H9 (cell line): ENCODE results near the gene PHF5A. TPM values are rescaled to one million over a fixed set of nuclear protein-coding genes. Genes with fewer than 3 reads are reported as not detected.

ENCODE experiments used
- DNase-seq: peaks from one replicate; pipeline ENCODE4 v3.0.0-alpha.2; 2017
- H2AFZ ChIP-seq: one replicate; pipeline ENCODE4 v1.6.1; 2013; ENCODE audit warnings: mild to moderate bottlenecking, low read length, control low read depth, moderate library complexity
- H2AK5ac ChIP-seq: 2 replicates; pipeline ENCODE4 v1.6.1; 2013; ENCODE audit warnings: low read length, control low read depth, mixed read lengths; ENCODE audit not compliant: insufficient read length
- H2BK120ac ChIP-seq: one replicate; pipeline ENCODE4 v1.6.1; 2013; ENCODE audit warnings: low read depth, mild to moderate bottlenecking, low read length, control low read depth, inconsistent platforms; ENCODE audit not compliant: poor library complexity, severe bottlenecking
- H2BK12ac ChIP-seq: 2 replicates; pipeline ENCODE4 v1.6.1; 2013; ENCODE audit warnings: low read length, control low read depth, mixed read lengths, low read depth; ENCODE audit not compliant: insufficient read length
- H2BK15ac ChIP-seq: 2 replicates; pipeline ENCODE4 v1.6.1; 2013; ENCODE audit warnings: low read depth, low read length, control low read depth
- H2BK20ac ChIP-seq: one replicate; pipeline ENCODE4 v1.6.1; 2013; ENCODE audit warnings: low read depth, mild to moderate bottlenecking, low read length, control low read depth, inconsistent platforms; ENCODE audit not compliant: poor library complexity, severe bottlenecking
- H2BK5ac ChIP-seq: 2 replicates; pipeline ENCODE4 v1.6.1; 2013; ENCODE audit warnings: low read length, control low read depth, mixed read lengths; ENCODE audit not compliant: insufficient read length
- H3K14ac ChIP-seq: 2 replicates; pipeline ENCODE4 v1.6.1; 2013; ENCODE audit warnings: low read length, control low read depth; ENCODE audit not compliant: insufficient read depth
- H3K18ac ChIP-seq: 2 replicates; pipeline ENCODE4 v1.6.1; 2013; ENCODE audit warnings: low read depth, mild to moderate bottlenecking, mixed read lengths, low read length, control low read depth; ENCODE audit not compliant: insufficient read length
- H3K23ac ChIP-seq: 2 replicates; pipeline ENCODE4 v1.6.1; 2013; ENCODE audit warnings: low read length, control low read depth, mixed read lengths, low read depth; ENCODE audit not compliant: insufficient read length
- H3K23me2 ChIP-seq: 2 replicates; pipeline ENCODE4 v1.6.1; 2013; ENCODE audit warnings: low read depth, mild to moderate bottlenecking, mixed read lengths, low read length, control low read depth; ENCODE audit not compliant: insufficient read length, poor library complexity, severe bottlenecking
- H3K27ac ChIP-seq: 2 replicates; pipeline ENCODE4 v1.5.1; 2013; ENCODE audit warnings: low read length, control low read depth, mixed read lengths, low read depth; ENCODE audit not compliant: insufficient read length
- H3K27me3 ChIP-seq: 2 replicates; pipeline ENCODE4 v1.6.1; 2013; ENCODE audit warnings: low read length, control low read depth, inconsistent platforms; ENCODE audit not compliant: insufficient read depth
- H3K4ac ChIP-seq: 2 replicates; pipeline ENCODE4 v1.6.1; 2013; ENCODE audit warnings: low read depth, mild to moderate bottlenecking, control low read depth, inconsistent platforms, low read length, moderate library complexity
- H3K4me1 ChIP-seq: 2 replicates; pipeline ENCODE4 v1.6.1; 2013; ENCODE audit warnings: low read length, control low read depth, inconsistent platforms; ENCODE audit not compliant: insufficient read depth
- H3K4me2 ChIP-seq: 2 replicates; pipeline ENCODE4 v1.6.1; 2013; ENCODE audit warnings: low read length, control low read depth, mixed read lengths; ENCODE audit not compliant: insufficient read length, insufficient read depth
- H3K56ac ChIP-seq: 2 replicates; pipeline ENCODE4 v1.6.1; 2013; ENCODE audit warnings: low read depth, mild to moderate bottlenecking, mixed read lengths, low read length, control low read depth; ENCODE audit not compliant: insufficient read length
- H3K79me1 ChIP-seq: 2 replicates; pipeline ENCODE4 v1.6.1; 2013; ENCODE audit warnings: low read depth, mild to moderate bottlenecking, moderate library complexity, low read length, control low read depth, inconsistent platforms; ENCODE audit not compliant: insufficient read depth, poor library complexity, severe bottlenecking
- H3K79me2 ChIP-seq: 2 replicates; pipeline ENCODE4 v1.6.1; 2013; ENCODE audit warnings: low read length, control low read depth, inconsistent platforms; ENCODE audit not compliant: insufficient read depth
- H3K9ac ChIP-seq: 2 replicates; pipeline ENCODE4 v1.6.1; 2013; ENCODE audit warnings: low read length, control low read depth, mixed read lengths; ENCODE audit not compliant: insufficient read length; ENCODE audit errors: extremely low read depth
- H3K9me3 ChIP-seq: one replicate; pipeline ENCODE4 v1.6.1; 2013; ENCODE audit warnings: low read depth, low read length, inconsistent platforms; ENCODE audit not compliant: control insufficient read depth
- H3T11ph ChIP-seq: one replicate; pipeline ENCODE4 v1.6.1; 2013; ENCODE audit warnings: mild to moderate bottlenecking, low read length, control low read depth, inconsistent platforms
- H4K20me1 ChIP-seq: one replicate; pipeline ENCODE4 v1.6.1; 2013; ENCODE audit not compliant: control insufficient read depth, insufficient read length, insufficient read depth
- H4K5ac ChIP-seq: 2 replicates; pipeline ENCODE4 v1.6.1; 2013; ENCODE audit warnings: low read depth, mild to moderate bottlenecking, mixed read lengths, low read length, control low read depth; ENCODE audit not compliant: insufficient read length
- H4K8ac ChIP-seq: replicated peaks from 2 replicates; pipeline ENCODE4 v1.6.1; 2013; ENCODE audit warnings: low read length, control low read depth, mixed read lengths, low read depth; ENCODE audit not compliant: insufficient read length
- H4K91ac ChIP-seq: 2 replicates; pipeline ENCODE4 v1.6.1; 2013; ENCODE audit warnings: low read depth, mild to moderate bottlenecking, moderate library complexity, mixed read lengths, low read length, control low read depth; ENCODE audit not compliant: insufficient read length
- H3K27ac Mint-ChIP-seq, 3 experiments: 2 replicates in 2 of 3; 3 replicates in 1 of 3; pipeline ENCODE4 v1.8.0; 2020 to 2021; ENCODE audit warnings: mixed read lengths in 3 of 3, mild to moderate bottlenecking in 1 of 3, moderate library complexity in 1 of 3
- H3K27me3 Mint-ChIP-seq: 2 replicates; pipeline ENCODE4 v1.8.0; 2021; ENCODE audit warnings: low read depth, mild to moderate bottlenecking, moderate library complexity, mixed read lengths
- H3K36me3 Mint-ChIP-seq, 3 experiments: 2 replicates in 2 of 3; 3 replicates in 1 of 3; pipeline ENCODE4 v1.8.0; 2020 to 2021; ENCODE audit warnings: low read depth in 3 of 3, mixed read lengths in 3 of 3; ENCODE audit not compliant: insufficient read depth in 1 of 3
- H3K4me1 Mint-ChIP-seq, 2 experiments: 2 replicates each; pipeline ENCODE4 v1.8.0; 2020; ENCODE audit warnings: mixed read lengths in 2 of 2
- H3K4me3 Mint-ChIP-seq, 2 experiments: 2 replicates in 1 of 2; 3 replicates in 1 of 2; pipeline ENCODE4 v1.8.0; 2020 to 2021; ENCODE audit warnings: mild to moderate bottlenecking in 2 of 2, mixed read lengths in 2 of 2, moderate library complexity in 1 of 2
- H3K9me3 Mint-ChIP-seq, 2 experiments: 2 replicates in 1 of 2; 3 replicates in 1 of 2; pipeline ENCODE4 v1.8.0; 2020; ENCODE audit warnings: mild to moderate bottlenecking in 2 of 2, mixed read lengths in 2 of 2, moderate library complexity in 1 of 2
- WGBS: extraction: QIAGEN DNeasy Blood & Tissue Kit; methylation state at CpG from one replicate; pipeline ENCODE4 v1.1.7; 2013; ENCODE audit warnings: missing lambda C conversion rate, low lambda C conversion rate, mixed read lengths; ENCODE audit not compliant: insufficient read length; ENCODE audit errors: extremely low coverage; 5-methylcytosine and 5-hydroxymethylcytosine counted together
- total RNA-seq: library from RNA; stranded (reverse); gene quantifications from 2 replicates; pipeline ENCODE4 v1.2.1, GENCODE V29; 2021
- TF ChIP-seq, protein P1 (sequence below): fragments of 200-600 bp; sonication (generic); conservative IDR thresholded peaks from 3 replicates; pipeline ENCODE4 v1.8.0; 2021; ENCODE audit warnings: antibody characterized with exemption, mild to moderate bottlenecking

Gene PHF5A
- total RNA-seq, 1 experiment from 2014 or later: 114 TPM

GRCh38 chr22:41488076-41488475 lies 19.6 kb upstream of the PHF5A start:
- no peaks in the 10 kb centered on the region for H3K9me3 Mint-ChIP-seq
- Histone ChIP-seq H2BK12ac (no peak overlapping the region), H3K18ac (no peak overlapping the region), H3K27ac (peak overlapping the region; percentile 36), H3K23ac (no peak overlapping the region), H3K9me3 (no peaks in the 10 kb centered on the region), H2BK15ac (no peak overlapping the region), H4K91ac (no peak overlapping the region), H3K23me2 (no peaks in the 10 kb centered on the region), H2BK20ac (no peak overlapping the region), H2BK120ac (no peak overlapping the region), H3K4ac (no peak overlapping the region), H3T11ph (no peak overlapping the region), H2AK5ac (no peak overlapping the region), H3K56ac (no peak overlapping the region), H3K79me2 (peaks cover 10% of the 10 kb centered on the region; the same call in 1 of the 2 replicates), H2AFZ (no peak overlapping the region), H3K79me1 (peaks cover 12% of the 10 kb centered on the region), H4K8ac (no peak overlapping the region), H3K14ac (no peak overlapping the region; the same call in 1 of the 2 replicates), H3K4me2 (peak overlapping the region; percentile 17), H3K9ac (peak overlapping the region; percentile 50), H2BK5ac (no peak overlapping the region), H3K27me3 (no peaks in the 10 kb centered on the region), H3K4me1 (peaks cover 16% of the 10 kb centered on the region), H4K5ac (no peak overlapping the region), H4K20me1 (no peaks in the 10 kb centered on the region)
- H3K27ac Mint-ChIP-seq: peak overlapping the region in 1 of 3 experiments; percentile 45; a peak in 1 of 7 replicates
- H3K36me3 Mint-ChIP-seq: no peaks in the 10 kb centered on the region; a peak in 2 of 7 replicates
- no peak overlapping the region for H3K4me3 Mint-ChIP-seq
- H3K27me3 Mint-ChIP-seq: peaks cover 2% of the 10 kb centered on the region; the same call in 1 of the 2 replicates
- TF ChIP-seq, protein P1, sequence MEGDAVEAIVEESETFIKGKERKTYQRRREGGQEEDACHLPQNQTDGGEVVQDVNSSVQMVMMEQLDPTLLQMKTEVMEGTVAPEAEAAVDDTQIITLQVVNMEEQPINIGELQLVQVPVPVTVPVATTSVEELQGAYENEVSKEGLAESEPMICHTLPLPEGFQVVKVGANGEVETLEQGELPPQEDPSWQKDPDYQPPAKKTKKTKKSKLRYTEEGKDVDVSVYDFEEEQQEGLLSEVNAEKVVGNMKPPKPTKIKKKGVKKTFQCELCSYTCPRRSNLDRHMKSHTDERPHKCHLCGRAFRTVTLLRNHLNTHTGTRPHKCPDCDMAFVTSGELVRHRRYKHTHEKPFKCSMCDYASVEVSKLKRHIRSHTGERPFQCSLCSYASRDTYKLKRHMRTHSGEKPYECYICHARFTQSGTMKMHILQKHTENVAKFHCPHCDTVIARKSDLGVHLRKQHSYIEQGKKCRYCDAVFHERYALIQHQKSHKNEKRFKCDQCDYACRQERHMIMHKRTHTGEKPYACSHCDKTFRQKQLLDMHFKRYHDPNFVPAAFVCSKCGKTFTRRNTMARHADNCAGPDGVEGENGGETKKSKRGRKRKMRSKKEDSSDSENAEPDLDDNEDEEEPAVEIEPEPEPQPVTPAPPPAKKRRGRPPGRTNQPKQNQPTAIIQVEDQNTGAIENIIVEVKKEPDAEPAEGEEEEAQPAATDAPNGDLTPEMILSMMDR: no peak
- no CpG with 5 or more reads among the region's 4 CpGs for WGBS
- H3K4me1 Mint-ChIP-seq: peaks cover 55 to 66% of the 10 kb centered on the region in 2 experiments
- DNase-seq: no peak
